CD4-positive, alpha-beta T cell (primary cell): Measurements from ENCODE around the gene PNPLA7. TPM values are rescaled to one million over a fixed set of nuclear protein-coding genes. Genes with fewer than 3 reads are reported as not detected.

Source experiments
- ATAC-seq: fragments of 200-7000 bp; cut with Tn5 transposase; one replicate; pipeline ENCODE4 v1.10.0; 2022; ENCODE audit warnings: mild to moderate bottlenecking; ENCODE audit not compliant: poor library complexity
- CTCF ChIA-PET: fragments of 350-600 bp; sonication (Branson Sonifier 250); formaldehyde crosslinking; loops from one replicate; lab custom pipeline; 2021; ENCODE audit warnings: antibody characterized with exemption, inconsistent platforms; lab: Charles Lee
- POLR2A ChIA-PET: fragments of 350-600 bp; sonication (Branson Sonifier 250); formaldehyde crosslinking; loops from one replicate; lab custom pipeline; 2021; ENCODE audit warnings: antibody characterized with exemption, inconsistent platforms; lab: Charles Lee
- DNase-seq, 14 experiments: peaks; one replicate each; pipeline ENCODE4 v3.0.0-alpha.2; 2013 to 2020; ENCODE audit warnings: mixed read lengths in 2 of 14
- H3K27ac ChIP-seq, 2 donors: one replicate each; pipeline versions ENCODE4 v1.5.1 to v1.7.0; 2013; ENCODE audit warnings: low read length in 2 of 2, low read depth in 1 of 2, mild to moderate bottlenecking in 1 of 2
- H3K27me3 ChIP-seq, 2 experiments: 1 replicate in 1 of 2; 2 replicates in 1 of 2; pipeline versions ENCODE4 v1.6.1 to v1.7.0; 2013; ENCODE audit warnings: low read length in 2 of 2, control low read depth in 1 of 2, mild to moderate bottlenecking in 1 of 2, moderate library complexity in 1 of 2; ENCODE audit not compliant: insufficient read depth in 2 of 2, control insufficient read depth in 1 of 2
- H3K36me3 ChIP-seq: one replicate; pipeline ENCODE4 v1.6.1; 2013; ENCODE audit warnings: low read length, control low read depth; ENCODE audit not compliant: insufficient read depth
- H3K4me1 ChIP-seq: one replicate; pipeline ENCODE4 v1.6.1; 2013; ENCODE audit warnings: low read length, control low read depth; ENCODE audit not compliant: insufficient read depth
- H3K4me3 ChIP-seq: one replicate; pipeline ENCODE4 v1.5.1; 2013; ENCODE audit warnings: mild to moderate bottlenecking, low read length, moderate library complexity
- H3K9me3 ChIP-seq, 2 experiments: 1 replicate in 1 of 2; 2 replicates in 1 of 2; pipeline versions ENCODE4 v1.6.1 to v1.7.0; 2013; ENCODE audit warnings: low read length in 2 of 2, mild to moderate bottlenecking in 2 of 2, control low read depth in 1 of 2, moderate library complexity in 1 of 2; ENCODE audit not compliant: control insufficient read depth in 1 of 2, insufficient read depth in 1 of 2
- H3K27ac Mint-ChIP-seq: one replicate; pipeline ENCODE4 v1.8.0; 2020; ENCODE audit warnings: mixed read lengths
- H3K27me3 Mint-ChIP-seq: one replicate; pipeline ENCODE4 v1.8.0; 2021; ENCODE audit warnings: mixed read lengths
- H3K36me3 Mint-ChIP-seq: one replicate; pipeline ENCODE4 v1.8.0; 2021; ENCODE audit warnings: low read depth, mixed read lengths
- H3K4me1 Mint-ChIP-seq: one replicate; pipeline ENCODE4 v1.8.0; 2021; ENCODE audit warnings: low read depth, mixed read lengths
- H3K4me3 Mint-ChIP-seq: one replicate; pipeline ENCODE4 v1.8.0; 2020; ENCODE audit warnings: mild to moderate bottlenecking, mixed read lengths
- H3K9me3 Mint-ChIP-seq: one replicate; pipeline ENCODE4 v1.8.0; 2020; ENCODE audit warnings: mixed read lengths
- CTCF ChIP-seq: fragments of 200-600 bp; IDR thresholded peaks from one replicate; pipeline ENCODE4 v1.8.0; 2022; ENCODE audit warnings: antibody characterized with exemption, mild to moderate bottlenecking
- intact Hi-C, 2 experiments: fragments of 100-400 bp; cut with DNase I in 1 of 2; cut with micrococcal nuclease in 1 of 2; formaldehyde crosslinking; loops; one replicate each; pipeline versions ENCODE4 v1.15.1 to v1.9.0; 2023 to 2025; cut with DNase I, micrococcal nuclease
- total RNA-seq, 174 experiments: library from RNA in 2 of 174; stranded (reverse) in 2 of 174; gene quantifications; one replicate each; pipeline ENCODE4 v1.2.3 and lab custom pipeline; 2021 to 2026

Gene PNPLA7
- total RNA-seq, 2 experiments from 2014 or later = 7.8 to 8.4 TPM

DNA sequence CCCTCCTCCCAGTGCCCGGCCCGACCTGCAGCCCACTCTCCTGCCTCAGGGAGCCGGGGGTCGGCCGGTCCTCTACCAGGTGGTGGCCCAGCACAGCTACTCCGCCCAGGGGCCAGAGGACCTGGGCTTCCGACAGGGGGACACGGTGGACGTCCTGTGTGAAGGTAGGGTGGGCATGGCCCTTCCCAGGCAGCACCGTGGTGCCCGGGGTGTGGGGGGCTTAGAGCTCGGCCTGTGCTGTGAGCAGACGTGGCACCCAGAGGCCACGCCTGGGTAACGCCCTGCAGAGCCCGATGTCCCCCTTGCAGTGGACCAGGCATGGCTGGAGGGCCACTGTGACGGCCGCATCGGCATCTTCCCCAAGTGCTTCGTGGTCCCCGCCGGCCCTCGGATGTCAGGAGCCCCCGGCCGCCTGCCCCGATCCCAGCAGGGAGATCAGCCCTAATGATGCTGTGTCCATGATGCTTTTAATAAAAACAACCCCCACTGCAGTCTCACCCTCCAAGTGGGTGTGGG, 116.2 kb downstream of the PNPLA7 start:
- no peak overlapping the region for H3K27ac ChIP-seq
- no peak overlapping the region for H3K4me3 Mint-ChIP-seq
- H3K27me3 ChIP-seq = no peaks in the 10 kb centered on the region
- no peak overlapping the region for H3K4me3 ChIP-seq
- no peaks in the 10 kb centered on the region for H3K9me3 ChIP-seq
- no peaks in the 10 kb centered on the region for H3K4me1 ChIP-seq
- DNase-seq (no peak), ATAC-seq (no peak)
- ChIA-PET CTCF (no interaction called here), POLR2A (interaction anchor here (1.3 kb wide), 1 partner anchor 11 kb away, joined by 3 read pairs; the partner anchor contains the start of genes EXD3 and NOXA1)
- no peaks in the 10 kb centered on the region for H3K27me3 Mint-ChIP-seq
- intact Hi-C loops = no loop called here
- no peak overlapping the region for H3K27ac Mint-ChIP-seq
- no peaks in the 10 kb centered on the region for H3K36me3 Mint-ChIP-seq
- no peak for TF ChIP-seq CTCF
- H3K9me3 Mint-ChIP-seq = no peaks in the 10 kb centered on the region
- no peaks in the 10 kb centered on the region for H3K4me1 Mint-ChIP-seq
- no peaks in the 10 kb centered on the region for H3K36me3 ChIP-seq

- Histone ChIP-seq H3K36me3 (no peaks in the 10 kb centered on the region), H3K4me1 (no peaks in the 10 kb centered on the region), H3K9me3 (no peaks in the 10 kb centered on the region), H3K27ac (no peak overlapping the region), H3K4me3 (no peak overlapping the region), H3K27me3 (no peaks in the 10 kb centered on the region)
- H3K9me3 Mint-ChIP-seq = no peaks in the 10 kb centered on the region
- no peaks in the 10 kb centered on the region for H3K36me3 Mint-ChIP-seq
- no peak overlapping the region for H3K27ac Mint-ChIP-seq
- intact Hi-C loops = no loop called here
- CTCF ChIA-PET = no interaction called here
- DNase-seq (no peak), ATAC-seq (no peak)
- no peak for TF ChIP-seq CTCF
- H3K27me3 Mint-ChIP-seq = no peaks in the 10 kb centered on the region
- no peaks in the 10 kb centered on the region for H3K4me1 Mint-ChIP-seq
- H3K4me3 Mint-ChIP-seq = no peak overlapping the region
- POLR2A ChIA-PET = no interaction called here
Observed at GRCh38 chr9:137433349-137433915, 116.8 kb downstream of the PNPLA7 start.

DNA sequence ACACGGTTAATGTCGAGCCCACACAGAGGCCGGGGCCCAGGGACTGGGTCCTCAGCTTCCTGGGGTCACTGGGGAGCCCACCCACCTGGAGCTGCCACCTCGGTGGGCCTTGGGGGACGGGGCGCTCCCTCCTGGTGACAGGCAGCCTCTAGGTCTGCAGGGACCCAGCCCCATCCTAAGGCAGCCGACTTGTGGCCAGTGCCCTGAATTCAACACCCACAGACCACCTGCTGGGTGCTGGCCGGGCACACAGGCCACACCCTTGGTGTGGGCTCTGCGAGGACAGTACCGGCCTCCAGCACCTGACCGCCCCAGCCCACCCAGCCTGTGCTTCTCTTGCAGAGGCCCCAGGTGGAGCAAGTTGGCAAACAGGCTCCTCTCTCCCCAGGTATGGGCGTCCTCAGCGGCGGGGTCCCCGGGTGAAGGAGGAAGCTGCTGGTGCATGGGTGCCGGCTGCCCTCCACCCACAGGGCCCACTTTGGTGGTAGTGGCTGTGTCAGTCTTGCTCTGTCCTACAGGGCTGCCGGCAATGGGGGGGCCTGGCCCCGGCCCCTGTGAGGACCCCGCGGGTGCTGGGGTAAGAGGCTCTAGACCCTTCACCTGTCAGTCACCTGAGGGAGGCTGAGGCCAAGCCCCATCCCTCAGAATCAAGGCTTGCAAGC, 117.4 kb downstream of the PNPLA7 start:
- ATAC-seq (no peak), DNase-seq (no peak)
- POLR2A ChIA-PET = no interaction called here
- H3K27ac ChIP-seq = no peak overlapping the region
- no peak for TF ChIP-seq CTCF
- H3K36me3 ChIP-seq = no peaks in the 10 kb centered on the region
- H3K4me1 Mint-ChIP-seq = no peaks in the 10 kb centered on the region
- H3K9me3 Mint-ChIP-seq = no peaks in the 10 kb centered on the region
- no peak overlapping the region for H3K27ac Mint-ChIP-seq
- no peak overlapping the region for H3K4me3 Mint-ChIP-seq
- H3K4me1 ChIP-seq = no peaks in the 10 kb centered on the region
- no peaks in the 10 kb centered on the region for H3K27me3 Mint-ChIP-seq
- H3K36me3 Mint-ChIP-seq = no peaks in the 10 kb centered on the region
- no peaks in the 10 kb centered on the region for H3K9me3 ChIP-seq
- CTCF ChIA-PET = no interaction called here
- H3K27me3 ChIP-seq = no peaks in the 10 kb centered on the region
- H3K4me3 ChIP-seq = no peak overlapping the region
- intact Hi-C loops = no loop called here
